Endothelial cell of umbilical vein (primary cell): ENCODE measurements around the gene SAC3D1. TPM values are rescaled to one million over a fixed set of nuclear protein-coding genes. Genes with fewer than 3 reads are reported as not detected.

Experiments used
- BruUV-seq: library from RNA; stranded (reverse); fragments of 400-500 nt; replicated peaks from 2 replicates; lab custom pipeline; 2021; lab: Mats Ljungman, UMichigan
- CTCF ChIA-PET: fragments of 300-600, 350-600 bp; sonication (Branson Sonifier 250); formaldehyde crosslinking; loops from one replicate; lab custom pipeline; 2021; ENCODE audit warnings: antibody characterized with exemption, inconsistent platforms; lab: Charles Lee
- POLR2A ChIA-PET: fragments of 300-600, 350-600 bp; sonication (Branson Sonifier 250); formaldehyde crosslinking; loops from one replicate; lab custom pipeline; 2021; ENCODE audit warnings: antibody characterized with exemption, inconsistent platforms; lab: Charles Lee
- DNase-seq: peaks from one replicate; pipeline ENCODE4 v3.0.0-alpha.2; 2011; ENCODE audit warnings: low read depth, low spot score
- FAIRE-seq: peaks from 2 replicates; lab custom pipeline; 2011; peaks lifted over from hg19 to GRCh38; lab: Jason Lieb, UNC
- H2AFZ ChIP-seq: 2 replicates; pipeline ENCODE4 v1.6.0; 2012; ENCODE audit warnings: low read depth, low read length, control low read depth, inconsistent platforms
- H3K27ac ChIP-seq: 2 replicates; pipeline ENCODE4 v1.5.1; 2011; ENCODE audit warnings: low read depth, mild to moderate bottlenecking, control low read depth, low read length, moderate library complexity; ENCODE audit not compliant: insufficient read depth
- H3K27me3 ChIP-seq, 2 experiments: 2 replicates each; pipeline versions ENCODE4 v1.6.0 to v1.6.1; 2011; ENCODE audit warnings: low read length in 2 of 2, mixed read lengths in 1 of 2; ENCODE audit not compliant: control insufficient read depth in 2 of 2, insufficient read depth in 2 of 2
- H3K36me3 ChIP-seq, 2 experiments: 2 replicates in 1 of 2; 3 replicates in 1 of 2; pipeline ENCODE4 v1.5.1; 2011; ENCODE audit warnings: low read length in 2 of 2, mild to moderate bottlenecking in 1 of 2, moderate library complexity in 1 of 2; ENCODE audit not compliant: control insufficient read depth in 2 of 2, insufficient read depth in 2 of 2; ENCODE audit errors: extremely low read depth in 1 of 2
- H3K4me1 ChIP-seq: 3 replicates; pipeline ENCODE4 v1.5.1; 2011; ENCODE audit warnings: mild to moderate bottlenecking, low read length; ENCODE audit not compliant: control insufficient read depth, insufficient read depth; ENCODE audit errors: extremely low read depth
- H3K4me2 ChIP-seq: 2 replicates; pipeline ENCODE4 v1.6.1; 2011; ENCODE audit warnings: low read length, control low read depth, mixed read lengths; ENCODE audit not compliant: insufficient read depth
- H3K4me3 ChIP-seq, 3 experiments: fragments of 200-600 bp in 1 of 3; sonication (generic), shearing (Covaris generic) in 1 of 3; replicated peaks in 1 of 3; 2 replicates each; pipeline ENCODE4 v1.5.1; 2011 to 2016; ENCODE audit warnings: control low read depth in 3 of 3, low read length in 3 of 3, mild to moderate bottlenecking in 2 of 3, inconsistent platforms in 1 of 3, low read depth in 1 of 3, moderate library complexity in 1 of 3; ENCODE audit not compliant: insufficient read depth in 1 of 3
- H3K79me2 ChIP-seq: 2 replicates; pipeline ENCODE4 v1.6.0; 2012; ENCODE audit warnings: low read length, inconsistent platforms; ENCODE audit not compliant: control insufficient read depth, insufficient read depth
- H3K9ac ChIP-seq: replicated peaks from 2 replicates; pipeline ENCODE3; 2011; ENCODE audit warnings: low read length, control low read depth; ENCODE audit not compliant: insufficient read depth; ENCODE audit errors: extremely low read depth
- H3K9me1 ChIP-seq: replicated peaks from 3 replicates; pipeline ENCODE4 v1.6.0; 2011; ENCODE audit warnings: mild to moderate bottlenecking, low read length; ENCODE audit not compliant: control insufficient read depth, insufficient read depth; ENCODE audit errors: extremely low read depth
- H3K9me3 ChIP-seq: replicated peaks from 2 replicates; pipeline ENCODE4 v1.5.1; 2012; ENCODE audit warnings: low read length, inconsistent platforms; ENCODE audit not compliant: control insufficient read depth, insufficient read depth
- H4K20me1 ChIP-seq: replicated peaks from 2 replicates; pipeline ENCODE3; 2011; ENCODE audit warnings: mild to moderate bottlenecking, low read length; ENCODE audit not compliant: control insufficient read depth, insufficient read depth; ENCODE audit errors: extremely low read depth
- EZH2 ChIP-seq: IDR thresholded peaks from 2 replicates; pipeline ENCODE4 v1.6.1; 2012; ENCODE audit warnings: borderline replicate concordance, low read depth, mild to moderate bottlenecking, moderate library complexity, low read length, inconsistent platforms; ENCODE audit not compliant: severe bottlenecking
- FOS ChIP-seq: IDR thresholded peaks from 2 replicates; pipeline ENCODE4 v1.6.1; 2011; ENCODE audit warnings: mild to moderate bottlenecking, low read length, moderate library complexity, borderline replicate concordance; ENCODE audit not compliant: insufficient read depth
- GATA2 ChIP-seq: IDR thresholded peaks from 2 replicates; pipeline ENCODE4 v1.7.0; 2011; ENCODE audit warnings: low read depth, mild to moderate bottlenecking, moderate library complexity, mixed read lengths, low read length; ENCODE audit not compliant: insufficient read length, insufficient read depth
- JUN ChIP-seq: IDR thresholded peaks from 2 replicates; pipeline ENCODE4 v1.6.1; 2011; ENCODE audit warnings: borderline replicate concordance, low read depth; ENCODE audit not compliant: insufficient read length, insufficient read depth
- MYC ChIP-seq: IDR thresholded peaks from one replicate; pipeline ENCODE4 v1.6.1; 2011; ENCODE audit warnings: mild to moderate bottlenecking, low read depth, low read length
- POLR2A ChIP-seq: IDR thresholded peaks from 2 replicates; pipeline ENCODE4 v1.6.1; 2012; ENCODE audit warnings: low read depth, mild to moderate bottlenecking, control low read depth, low read length
- POLR2AphosphoS5 ChIP-seq: IDR thresholded peaks from 2 replicates; pipeline ENCODE4 v1.6.1; 2012; ENCODE audit warnings: low read depth, mild to moderate bottlenecking, control low read depth, low read length, moderate library complexity; ENCODE audit not compliant: insufficient read depth
- dilution Hi-C: fragments of 300-500 bp; cut with MboI; formaldehyde crosslinking; loops from one replicate; pipeline ENCODE4 v1.15.0; 2019; ENCODE audit warnings: low sequenced_read_pairs; ENCODE audit not compliant: extremely low pct_ligation_motif_present
- intact Hi-C: fragments of 100-400 bp; cut with micrococcal nuclease; formaldehyde crosslinking; loops from one replicate; pipeline ENCODE4 v1.10.0; 2022
- polyA plus RNA-seq, 4 experiments: library from polyadenylated mRNA; depleted of rRNA in 3 of 4; stranded (reverse) in 3 of 4; unstranded in 1 of 4; fragments of >200 nt; gene quantifications; 2 replicates each; pipeline versions ENCODE4 v1.2.1 to v1.2.3, GENCODE V29; 2011 to 2012; ENCODE audit warnings: missing spikeins in 1 of 4
- total RNA-seq: library from RNA; stranded (reverse); gene quantifications from 2 replicates; pipeline ENCODE4 v1.2.3, GENCODE V29; 2021
- TF ChIP-seq, protein P1 (sequence below), 2 donors: IDR thresholded peaks; 1 replicate in 1 of 2; 2 replicates in 1 of 2; pipeline ENCODE4 v1.5.1; 2011; ENCODE audit warnings: low read length in 2 of 2, mild to moderate bottlenecking in 2 of 2, moderate library complexity in 2 of 2, control low read depth in 1 of 2, inconsistent platforms in 1 of 2, low read depth in 1 of 2; ENCODE audit not compliant: insufficient read depth in 1 of 2; ENCODE audit errors: extremely low read depth in 1 of 2
- TF ChIP-seq, protein P2 (sequence below): IDR thresholded peaks from 2 replicates; pipeline ENCODE4 v1.6.1; 2011; ENCODE audit not compliant: insufficient read depth, insufficient read length

The SAC3D1 gene
- total and polyA plus RNA-seq, 2 donors (not counting 3 experiments of a cell fraction or from before 2014, with no cell fraction given), result 16.6 to 17.0 TPM

DNA sequence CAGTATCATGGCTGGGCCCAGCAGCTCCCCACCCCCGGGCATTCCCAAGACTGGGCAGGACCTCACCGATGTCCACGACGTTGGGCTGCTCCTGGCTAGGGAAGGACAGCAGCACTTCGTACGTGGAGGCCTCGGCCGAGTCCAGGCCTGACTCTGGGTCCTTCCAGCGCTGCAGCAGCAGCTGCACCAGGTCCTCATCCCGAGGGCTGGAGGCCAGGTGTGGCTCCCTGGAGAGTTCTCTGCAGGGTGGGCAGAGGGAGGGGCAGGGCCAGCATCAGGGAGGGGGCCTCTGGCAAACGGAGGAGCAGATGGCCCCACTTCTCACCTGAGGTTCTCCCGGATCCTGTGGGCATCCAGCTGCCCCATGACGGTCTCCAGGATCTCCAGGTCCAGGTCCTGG, 17.0 kb downstream of the SAC3D1 start:
- BruUV-seq, result no TSS peak
- ChIA-PET CTCF (interaction anchor here (1.0 kb wide), 1 partner anchor 18 kb away, joined by 3 read pairs; no protein-coding TSS in a partner anchor), POLR2A (no interaction called here)
- no peak overlapping the region for H3K27ac ChIP-seq
- H4K20me1 ChIP-seq, result no peaks in the 10 kb centered on the region
- H3K4me1 ChIP-seq, result no peaks in the 10 kb centered on the region
- H3K9ac ChIP-seq, result no peak overlapping the region
- no peak overlapping the region for H3K4me3 ChIP-seq
- H2AFZ ChIP-seq, result no peak overlapping the region
- H3K27me3 ChIP-seq, result no peaks in the 10 kb centered on the region
- FAIRE-seq (no peak), DNase-seq (no peak)
- TF ChIP-seq JUN (no peak), POLR2A (no peak), EZH2 (no peak), GATA2 (no peak), POLR2AphosphoS5 (no peak), FOS (no peak), MYC (no peak)
- TF ChIP-seq, protein P1, sequence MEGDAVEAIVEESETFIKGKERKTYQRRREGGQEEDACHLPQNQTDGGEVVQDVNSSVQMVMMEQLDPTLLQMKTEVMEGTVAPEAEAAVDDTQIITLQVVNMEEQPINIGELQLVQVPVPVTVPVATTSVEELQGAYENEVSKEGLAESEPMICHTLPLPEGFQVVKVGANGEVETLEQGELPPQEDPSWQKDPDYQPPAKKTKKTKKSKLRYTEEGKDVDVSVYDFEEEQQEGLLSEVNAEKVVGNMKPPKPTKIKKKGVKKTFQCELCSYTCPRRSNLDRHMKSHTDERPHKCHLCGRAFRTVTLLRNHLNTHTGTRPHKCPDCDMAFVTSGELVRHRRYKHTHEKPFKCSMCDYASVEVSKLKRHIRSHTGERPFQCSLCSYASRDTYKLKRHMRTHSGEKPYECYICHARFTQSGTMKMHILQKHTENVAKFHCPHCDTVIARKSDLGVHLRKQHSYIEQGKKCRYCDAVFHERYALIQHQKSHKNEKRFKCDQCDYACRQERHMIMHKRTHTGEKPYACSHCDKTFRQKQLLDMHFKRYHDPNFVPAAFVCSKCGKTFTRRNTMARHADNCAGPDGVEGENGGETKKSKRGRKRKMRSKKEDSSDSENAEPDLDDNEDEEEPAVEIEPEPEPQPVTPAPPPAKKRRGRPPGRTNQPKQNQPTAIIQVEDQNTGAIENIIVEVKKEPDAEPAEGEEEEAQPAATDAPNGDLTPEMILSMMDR (IDR thresholded peaks at IDR 0.05; ENCODE audit: extremely low read depth in 1 of 2, insufficient read depth in 1 of 2, low read depth in 1 of 2, low read length in 2 of 2), result no peak
- TF ChIP-seq, protein P2, sequence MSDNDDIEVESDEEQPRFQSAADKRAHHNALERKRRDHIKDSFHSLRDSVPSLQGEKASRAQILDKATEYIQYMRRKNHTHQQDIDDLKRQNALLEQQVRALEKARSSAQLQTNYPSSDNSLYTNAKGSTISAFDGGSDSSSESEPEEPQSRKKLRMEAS, result no peak
- H3K36me3 ChIP-seq, result no peaks in the 10 kb centered on the region
- no peaks in the 10 kb centered on the region for H3K9me3 ChIP-seq
- no peak overlapping the region for H3K4me2 ChIP-seq
- dilution Hi-C loops (no loop called here), intact Hi-C loops (no loop called here)
- H3K79me2 ChIP-seq, result no peaks in the 10 kb centered on the region
- H3K9me1 ChIP-seq, result no peaks in the 10 kb centered on the region
